H1 (cell line): Measurements from ENCODE around the gene APBA3. TPM values are rescaled to one million over a fixed set of nuclear protein-coding genes. Genes with fewer than 3 reads are reported as not detected.

Experiments
- CTCF ChIA-PET: fragments of 300-600 bp; sonication (Branson Sonifier 250); formaldehyde crosslinking; loops from one replicate; lab custom pipeline; 2021; ENCODE audit not compliant: partially characterized antibody; lab: Charles Lee
- POLR2A ChIA-PET: fragments of 300-600 bp; sonication (Branson Sonifier 250); formaldehyde crosslinking; loops from one replicate; lab custom pipeline; 2021; ENCODE audit warnings: inconsistent platforms; ENCODE audit not compliant: partially characterized antibody; lab: Charles Lee
- DNase-seq, 2 experiments: peaks; one replicate each; pipeline versions ENCODE4 v3.0.0 to v3.0.0-alpha.2; 2010 to 2022; ENCODE audit warnings: low spot score in 2 of 2, low read depth in 1 of 2, mixed read lengths in 1 of 2
- FAIRE-seq: peaks from 2 replicates; lab custom pipeline; 2011; peaks lifted over from hg19 to GRCh38; lab: Jason Lieb, UNC
- H2AFZ ChIP-seq: 2 replicates; pipeline ENCODE4 v1.8.1; 2012; ENCODE audit warnings: low read length, inconsistent platforms
- H2AK5ac ChIP-seq: 2 replicates; pipeline ENCODE4 v1.6.1; 2013; ENCODE audit warnings: low read depth, low read length
- H2BK120ac ChIP-seq: replicated peaks from 2 replicates; pipeline ENCODE3; 2013; ENCODE audit warnings: low read depth, low read length, inconsistent platforms
- H2BK12ac ChIP-seq: 2 replicates; pipeline ENCODE4 v1.6.1; 2013; ENCODE audit warnings: low read depth, low read length
- H2BK15ac ChIP-seq: 2 replicates; pipeline ENCODE4 v1.6.1; 2013; ENCODE audit warnings: low read length
- H2BK20ac ChIP-seq: 2 replicates; pipeline ENCODE4 v1.6.1; 2013; ENCODE audit warnings: low read length
- H2BK5ac ChIP-seq: 2 replicates; pipeline ENCODE4 v1.6.1; 2013; ENCODE audit warnings: low read depth, low read length
- H3K14ac ChIP-seq: 2 replicates; pipeline ENCODE4 v1.6.1; 2013; ENCODE audit warnings: inconsistent platforms; ENCODE audit not compliant: insufficient read length
- H3K18ac ChIP-seq: 2 replicates; pipeline ENCODE4 v1.6.1; 2013; ENCODE audit warnings: low read length; ENCODE audit errors: extremely low read depth
- H3K23ac ChIP-seq: 2 replicates; pipeline ENCODE4 v1.6.1; 2013; ENCODE audit warnings: inconsistent platforms; ENCODE audit not compliant: insufficient read length
- H3K23me2 ChIP-seq: 2 replicates; pipeline ENCODE4 v1.6.1; 2013; ENCODE audit warnings: low read depth, low read length
- H3K27ac ChIP-seq: 2 replicates; pipeline ENCODE4 v1.6.1; 2011; ENCODE audit warnings: low read depth, low read length, inconsistent platforms
- H3K27me3 ChIP-seq, 4 experiments: replicated peaks in 1 of 4; 1 replicate in 1 of 4; 2 replicates in 3 of 4; pipeline versions ENCODE4 v1.6.1 to v1.8.1; 2011 to 2013; ENCODE audit warnings: low read length in 3 of 4, mild to moderate bottlenecking in 3 of 4, inconsistent platforms in 2 of 4, mixed read lengths in 2 of 4, moderate library complexity in 1 of 4; ENCODE audit not compliant: control insufficient read depth in 3 of 4, insufficient read depth in 3 of 4; ENCODE audit errors: extremely low read depth in 1 of 4
- H3K36me3 ChIP-seq, 4 experiments: 2 replicates each; pipeline versions ENCODE4 v1.6.1 to v1.8.1; 2011 to 2013; ENCODE audit warnings: mild to moderate bottlenecking in 4 of 4, low read length in 3 of 4, moderate library complexity in 2 of 4, control low read depth in 1 of 4, inconsistent platforms in 1 of 4; ENCODE audit not compliant: insufficient read depth in 4 of 4, control insufficient read depth in 2 of 4
- H3K4ac ChIP-seq: replicated peaks from 2 replicates; pipeline ENCODE3; 2013; ENCODE audit warnings: low read length, low read depth, mixed read lengths, inconsistent platforms; ENCODE audit not compliant: insufficient read length
- H3K4me1 ChIP-seq, 4 experiments: replicated peaks in 1 of 4; 1 replicate in 1 of 4; 2 replicates in 3 of 4; pipeline versions ENCODE4 v1.6.1 to v1.8.1; 2011 to 2013; ENCODE audit warnings: low read length in 3 of 4, inconsistent platforms in 2 of 4, mixed read lengths in 1 of 4; ENCODE audit not compliant: insufficient read depth in 4 of 4, control insufficient read depth in 3 of 4
- H3K4me2 ChIP-seq, 2 experiments: 2 replicates each; pipeline versions ENCODE4 v1.6.1 to v1.8.1; 2011 to 2013; ENCODE audit warnings: low read depth in 2 of 2, low read length in 2 of 2, control low read depth in 1 of 2, inconsistent platforms in 1 of 2, mild to moderate bottlenecking in 1 of 2; ENCODE audit not compliant: insufficient read depth in 1 of 2
- H3K4me3 ChIP-seq, 4 experiments: fragments of 200-600, 300-600 bp in 1 of 4; sonication (generic), shearing (Covaris generic), sonication (Bioruptor Twin) in 1 of 4; 2 replicates each; pipeline versions ENCODE4 v1.5.1 to v1.8.1; 2011 to 2016; ENCODE audit warnings: low read length in 4 of 4, low read depth in 3 of 4, control low read depth in 2 of 4, inconsistent platforms in 2 of 4, mild to moderate bottlenecking in 2 of 4, mixed read lengths in 1 of 4, moderate library complexity in 1 of 4; ENCODE audit not compliant: insufficient read depth in 2 of 4; ENCODE audit errors: extremely low read depth in 1 of 4
- H3K56ac ChIP-seq: replicated peaks from 2 replicates; pipeline ENCODE3; 2013; ENCODE audit warnings: low read depth, mild to moderate bottlenecking, mixed read lengths, low read length, inconsistent platforms; ENCODE audit not compliant: insufficient read length
- H3K79me1 ChIP-seq: 2 replicates; pipeline ENCODE4 v1.6.1; 2013; ENCODE audit warnings: low read depth, low read length, control low read depth
- H3K79me2 ChIP-seq, 2 experiments: 2 replicates each; pipeline versions ENCODE4 v1.6.1 to v1.8.1; 2012 to 2013; ENCODE audit warnings: low read length in 2 of 2, mild to moderate bottlenecking in 2 of 2, inconsistent platforms in 1 of 2; ENCODE audit not compliant: insufficient read depth in 2 of 2, control insufficient read depth in 1 of 2
- H3K9ac ChIP-seq, 4 experiments: replicated peaks in 1 of 4; 1 replicate in 1 of 4; 2 replicates in 3 of 4; pipeline versions ENCODE4 v1.6.1 to v1.8.1; 2011 to 2013; ENCODE audit warnings: low read depth in 3 of 4, low read length in 3 of 4, control low read depth in 2 of 4, mild to moderate bottlenecking in 2 of 4, moderate library complexity in 2 of 4, inconsistent platforms in 1 of 4; ENCODE audit errors: extremely low read depth in 1 of 4
- H3K9me3 ChIP-seq, 2 experiments: 2 replicates each; pipeline versions ENCODE4 v1.6.1 to v1.8.1; 2012 to 2013; ENCODE audit warnings: mild to moderate bottlenecking in 2 of 2, moderate library complexity in 2 of 2, control low read depth in 1 of 2, inconsistent platforms in 1 of 2, low read depth in 1 of 2, low read length in 1 of 2, mixed read lengths in 1 of 2; ENCODE audit not compliant: insufficient read depth in 2 of 2
- H4K20me1 ChIP-seq, 2 experiments: replicated peaks in 1 of 2; 2 replicates each; pipeline versions ENCODE3 to v1.8.1; 2011 to 2013; ENCODE audit warnings: inconsistent platforms in 2 of 2, low read length in 2 of 2, mild to moderate bottlenecking in 1 of 2; ENCODE audit not compliant: insufficient read depth in 2 of 2, control insufficient read depth in 1 of 2
- H4K5ac ChIP-seq: 2 replicates; pipeline ENCODE4 v1.6.1; 2013; ENCODE audit warnings: low read length, low read depth, mixed read lengths, inconsistent platforms; ENCODE audit not compliant: insufficient read length
- H4K8ac ChIP-seq: 2 replicates; pipeline ENCODE4 v1.8.0; 2013; ENCODE audit warnings: mild to moderate bottlenecking, moderate library complexity, low read length, inconsistent platforms; ENCODE audit not compliant: insufficient read depth; ENCODE audit errors: extremely low read depth
- H4K91ac ChIP-seq: replicated peaks from 2 replicates; pipeline ENCODE3; 2013; ENCODE audit warnings: low read length, mixed read lengths, inconsistent platforms; ENCODE audit not compliant: insufficient read length
- BCL11A ChIP-seq, 2 experiments: IDR thresholded peaks; one replicate each; pipeline ENCODE4 v1.6.1; 2011; ENCODE audit warnings: low read depth in 2 of 2, low read length in 2 of 2, mild to moderate bottlenecking in 2 of 2
- WGBS, 2 experiments: shearing (Covaris generic) in 1 of 2; methylation state at CpG; one replicate each; pipeline versions ENCODE4 v1.1.6 to v1.1.7; 2013 to 2015; ENCODE audit warnings: low lambda C conversion rate in 2 of 2, mixed read lengths in 2 of 2, inconsistent platforms in 1 of 2, low coverage in 1 of 2, missing lambda C conversion rate in 1 of 2; ENCODE audit not compliant: insufficient replicate concordance in 2 of 2, insufficient coverage in 1 of 2, insufficient read length in 1 of 2; ENCODE audit errors: extremely low coverage in 1 of 2, missing lambda C conversion rate in 1 of 2; 5-methylcytosine and 5-hydroxymethylcytosine counted together
- polyA plus RNA-seq, 7 experiments: library from polyadenylated mRNA; depleted of rRNA in 3 of 7; stranded (reverse) in 5 of 7; unstranded in 2 of 7; fragments of >200 nt in 5 of 7; fragments of 200-250 nt in 2 of 7; gene quantifications; 1 replicate in 5 of 7; 2 replicates in 1 of 7; 4 replicates in 1 of 7; pipeline versions ENCODE4 v1.2.1 to v1.2.3, GENCODE V29; 2011 to 2013; ENCODE audit warnings: missing spikeins in 2 of 7, mixed read lengths in 2 of 7
- total RNA-seq: library from RNA; stranded (reverse); fragmentation: NEBNext Ultra II Directional; extraction: Animal tissue kit (Norgen Biotek cat#: 25700); gene quantifications from 2 replicates; pipeline ENCODE4 v1.2.1, GENCODE V29; 2021

APBA3 gene
- total and polyA plus RNA-seq, 2 of the 8 experiments (the other 6 are each of a cell fraction or from before 2014, with no cell fraction given): 21.4 to 36.9 TPM

- Histone ChIP-seq H3K27me3 (peaks cover 0 to 3% (median 0%) of the 10 kb centered on the region in 4 experiments; a peak in 2 of 7 replicates), H3K9ac (no peak overlapping the region), H3K36me3 (no peaks in the 10 kb centered on the region), H3K9me3 (no peaks in the 10 kb centered on the region), H3K79me2 (no peaks in the 10 kb centered on the region), H4K8ac (no peak overlapping the region), H2BK120ac (no peak overlapping the region), H4K91ac (no peak overlapping the region), H2BK15ac (no peak overlapping the region), H3K4me1 (peaks cover 0 to 15% (median 10%) of the 10 kb centered on the region in 4 experiments; a peak in 6 of 7 replicates), H3K18ac (no peak overlapping the region; the same call in 1 of the 2 replicates), H4K5ac (no peak overlapping the region), H3K56ac (no peak overlapping the region), H3K14ac (no peak overlapping the region), H4K20me1 (no peaks in the 10 kb centered on the region), H3K4ac (no peak overlapping the region), H2AFZ (no peak overlapping the region), H3K23me2 (peaks cover 8% of the 10 kb centered on the region; the same call in 1 of the 2 replicates), H2BK5ac (no peak overlapping the region), H3K4me2 (no peak overlapping the region), H2BK12ac (0 out of 2 replicates have a peak overlapping the region, but pooled peaks have one; percentile 14), H3K27ac (no peak overlapping the region), H3K79me1 (no peaks in the 10 kb centered on the region), H3K23ac (no peak overlapping the region), H3K4me3 (no peak overlapping the region), H2BK20ac (no peak overlapping the region; the same call in 1 of the 2 replicates), H2AK5ac (no peak overlapping the region)
- no peak for FAIRE-seq
- no peak for DNase-seq
- CTCF ChIA-PET: interaction anchor here (0.6 to 1.7 kb wide), 7 partner anchors 9 to 959 kb away, joined by 3 to 5 read pairs (median 3); no protein-coding TSS in a partner anchor
- POLR2A ChIA-PET: interaction anchor here (0.6 to 1.8 kb wide), 5 partner anchors 16 to 480 kb away, joined by 3 to 5 read pairs (median 4); partner anchors contain the start of genes EEF2, MRPL54 and TJP3
- 83% methylated on average over 3 of the region's 3 CpGs; no CpG with 5 or more reads in 1 of the 2 experiments for WGBS, 2 experiments
- TF ChIP-seq BCL11A (IDR thresholded peaks at IDR 0.05; ENCODE audit: low read depth in 2 of 2, low read length in 2 of 2): no peak
Observed at GRCh38 chr19:3725121-3725520, 36.4 kb downstream of the APBA3 start.
